ENCODE data around the gene C1QL2.

- TF ChIP-seq POLR2A (IDR thresholded peaks at IDR 0.05): no peak
- no peak for TF ChIP-seq CTCF (IDR thresholded peaks at IDR 0.05 in 8 of 11, conservative IDR thresholded peaks at IDR 0.05 in 3 of 11)
- no peak for TF ChIP-seq POLR2AphosphoS5 (IDR thresholded peaks at IDR 0.05)
These were observed 23.4 kb upstream of the C1QL2 start for GRCh38 chr2:119181791-119182445.

Measured in spleen (tissue), 7 donors.